ENCODE results near the gene MEGF8. TPM values are rescaled to one million over a fixed set of nuclear protein-coding genes. Genes with fewer than 3 reads are reported as not detected.

Gene MEGF8
- total and polyA plus RNA-seq, 8 donors, result 7.3 to 15.9 (median 9.0) TPM

DNA sequence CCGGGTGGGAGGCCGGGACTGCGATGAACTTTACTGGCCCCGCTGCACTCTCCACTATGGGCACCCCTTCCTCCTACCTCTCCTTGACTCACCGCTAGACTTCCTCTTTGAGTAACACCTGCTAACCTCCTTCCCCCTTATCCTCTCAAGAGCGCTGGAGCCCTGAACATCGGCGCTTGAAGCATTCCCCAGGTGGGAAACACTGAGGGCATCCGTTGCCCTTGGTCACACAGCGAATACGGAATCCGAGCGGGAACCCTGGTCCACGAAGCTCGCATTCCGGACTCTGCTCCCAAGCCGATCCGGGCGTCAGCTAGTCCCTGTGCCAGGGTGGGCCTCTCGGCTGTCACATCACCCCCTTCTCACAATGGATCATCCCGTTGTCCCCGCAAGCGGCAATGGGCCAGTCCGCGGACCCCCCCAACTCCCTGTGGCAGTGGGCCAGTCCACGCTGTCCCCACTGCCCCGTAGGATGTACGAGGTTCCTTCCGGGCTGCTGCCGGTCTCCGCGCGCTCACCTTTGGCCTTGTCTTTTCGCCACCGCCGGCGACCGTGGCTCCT lies 97.5 kb downstream of the MEGF8 start:
- Histone ChIP-seq H3K4me3 (peak overlapping the region; percentile 23 to 56 (median 44)), H3K27me3 (no peaks in the 10 kb centered on the region), H3K27ac (peak overlapping the region in 3 of 4 donors; percentile 19 to 58 (median 40)), H3K4me1 (peaks cover 0 to 8% (median 0%) of the 10 kb centered on the region in 3 donors), H3K9me3 (no peaks in the 10 kb centered on the region), H3K36me3 (no peaks in the 10 kb centered on the region)
- TF ChIP-seq, protein P1, sequence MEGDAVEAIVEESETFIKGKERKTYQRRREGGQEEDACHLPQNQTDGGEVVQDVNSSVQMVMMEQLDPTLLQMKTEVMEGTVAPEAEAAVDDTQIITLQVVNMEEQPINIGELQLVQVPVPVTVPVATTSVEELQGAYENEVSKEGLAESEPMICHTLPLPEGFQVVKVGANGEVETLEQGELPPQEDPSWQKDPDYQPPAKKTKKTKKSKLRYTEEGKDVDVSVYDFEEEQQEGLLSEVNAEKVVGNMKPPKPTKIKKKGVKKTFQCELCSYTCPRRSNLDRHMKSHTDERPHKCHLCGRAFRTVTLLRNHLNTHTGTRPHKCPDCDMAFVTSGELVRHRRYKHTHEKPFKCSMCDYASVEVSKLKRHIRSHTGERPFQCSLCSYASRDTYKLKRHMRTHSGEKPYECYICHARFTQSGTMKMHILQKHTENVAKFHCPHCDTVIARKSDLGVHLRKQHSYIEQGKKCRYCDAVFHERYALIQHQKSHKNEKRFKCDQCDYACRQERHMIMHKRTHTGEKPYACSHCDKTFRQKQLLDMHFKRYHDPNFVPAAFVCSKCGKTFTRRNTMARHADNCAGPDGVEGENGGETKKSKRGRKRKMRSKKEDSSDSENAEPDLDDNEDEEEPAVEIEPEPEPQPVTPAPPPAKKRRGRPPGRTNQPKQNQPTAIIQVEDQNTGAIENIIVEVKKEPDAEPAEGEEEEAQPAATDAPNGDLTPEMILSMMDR (IDR thresholded peaks at IDR 0.05), result no peak
- DNase-seq, result peak in 3 of 6 donors; percentile 45 to 78 (median 69)
- FAIRE-seq, result no peak
- WGBS, 2 donors, result 16 to 26% methylated on average over 37 to 38 of the region's 38 CpGs
- intact Hi-C loops (cut with DNase I), result no loop called here
- peak; percentile 16 to 36 (median 26) for ATAC-seq

DNA sequence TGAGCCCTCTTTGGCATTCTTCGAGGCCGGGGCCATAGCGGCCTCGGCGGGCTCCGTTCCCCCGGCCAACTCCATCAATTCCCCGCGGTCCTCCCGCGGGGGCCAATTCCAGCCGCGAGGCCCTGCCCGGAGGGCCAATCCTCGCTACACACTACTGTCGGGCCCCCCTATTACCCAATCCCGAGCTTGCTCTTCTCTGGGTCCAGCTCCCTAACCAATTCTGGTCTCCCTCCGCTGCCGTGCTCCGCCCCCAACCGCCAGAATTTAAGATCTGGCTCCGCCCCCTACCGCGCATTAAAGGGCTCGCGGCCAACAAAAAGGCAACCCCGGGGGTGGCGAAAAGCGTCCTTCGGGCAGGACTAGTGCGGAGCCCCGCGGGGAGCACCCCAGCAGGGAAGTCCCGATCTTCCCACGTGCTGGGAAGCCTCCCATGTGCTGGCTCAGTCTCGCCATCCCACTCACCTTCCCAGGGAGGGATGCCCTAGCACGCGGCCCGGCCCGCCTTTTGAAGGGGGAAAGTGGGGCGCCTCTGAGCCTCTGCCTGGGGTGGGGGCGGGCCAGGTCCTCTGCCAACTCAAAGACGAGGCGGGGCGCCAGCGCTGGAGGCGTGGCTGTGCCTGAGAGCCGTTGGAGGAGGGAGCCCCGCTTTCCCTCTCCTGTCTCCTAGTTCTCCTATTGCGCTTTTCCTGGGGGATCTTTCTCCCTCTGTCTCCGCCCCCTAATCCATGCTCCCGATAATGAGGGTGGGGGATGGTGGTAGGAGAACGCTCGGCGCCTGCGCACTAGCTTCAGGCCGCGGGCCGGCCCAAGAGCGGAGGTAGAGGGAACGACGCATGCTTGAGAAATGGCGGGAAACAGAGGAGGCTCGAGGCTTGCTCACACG lies 98.3 kb downstream of the MEGF8 start:
- TF ChIP-seq, protein P1 (IDR thresholded peaks at IDR 0.05), result no peak
- DNase-seq (peak; percentile 78 to 89 (median 86)), FAIRE-seq (no peak), ATAC-seq (peak; percentile 84 to 92 (median 90))
- 2 to 3% methylated on average over 64 to 65 of the region's 65 CpGs for WGBS, 2 donors
- Histone ChIP-seq H3K27ac (peak overlapping the region in 3 of 4 donors; percentile 19 to 58 (median 40)), H3K4me3 (peak overlapping the region; percentile 23 to 56 (median 44)), H3K4me1 (peaks cover 0 to 8% (median 0%) of the 10 kb centered on the region in 3 donors), H3K9me3 (no peaks in the 10 kb centered on the region), H3K27me3 (no peaks in the 10 kb centered on the region), H3K36me3 (no peaks in the 10 kb centered on the region)
- intact Hi-C loops (cut with DNase I), result no loop called here

DNA sequence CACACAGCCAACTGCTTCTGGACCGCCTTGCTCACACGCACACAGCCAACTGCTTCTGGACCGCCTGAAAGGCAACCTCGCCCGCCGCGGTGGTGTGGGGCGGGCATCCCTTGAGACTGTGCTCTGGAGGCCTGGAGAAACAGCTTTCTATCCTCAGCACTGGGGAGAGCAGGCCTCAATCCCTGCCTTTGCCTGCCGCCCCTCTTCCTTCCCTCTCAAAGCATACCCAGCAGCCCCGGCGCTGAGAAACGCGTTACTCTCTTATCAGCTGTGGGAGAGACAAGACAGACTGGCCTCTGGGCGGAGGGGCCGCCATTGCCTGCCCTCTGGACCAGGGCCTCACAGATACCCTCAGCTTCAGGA lies 98.9 kb downstream of the MEGF8 start:
- H3K36me3 ChIP-seq, result no peaks in the 10 kb centered on the region
- WGBS, 2 donors, result 61 to 69% methylated on average over 14 to 15 of the region's 15 CpGs
- no peak for FAIRE-seq
- intact Hi-C loops (cut with DNase I), result no loop called here
- no peak for DNase-seq
- peak overlapping the region in 2 of 4 donors; percentile 45 to 56 for H3K4me3 ChIP-seq
- no peak for ATAC-seq
- H3K27me3 ChIP-seq, result no peaks in the 10 kb centered on the region
- TF ChIP-seq, protein P1 (IDR thresholded peaks at IDR 0.05), result no peak
- H3K27ac ChIP-seq, result no peak overlapping the region
- H3K9me3 ChIP-seq, result no peaks in the 10 kb centered on the region
- peaks cover 0 to 8% (median 0%) of the 10 kb centered on the region in 3 donors for H3K4me1 ChIP-seq

GRCh38 chr19:42424712-42425131 lies 99.3 kb downstream of the MEGF8 start:
- intact Hi-C loops (cut with DNase I), result no loop called here
- Histone ChIP-seq H3K36me3 (no peaks in the 10 kb centered on the region), H3K4me1 (peaks cover 0 to 8% (median 0%) of the 10 kb centered on the region in 3 donors), H3K27ac (no peak overlapping the region), H3K9me3 (no peaks in the 10 kb centered on the region), H3K27me3 (no peaks in the 10 kb centered on the region), H3K4me3 (no peak overlapping the region)
- TF ChIP-seq, protein P1 (IDR thresholded peaks at IDR 0.05), result no peak
- FAIRE-seq (no peak), ATAC-seq (no peak), DNase-seq (no peak)
- WGBS, 2 donors, result 44 to 46% methylated on average over 13 of the region's 13 CpGs
